Small intestine (tissue), 7 donors: ENCODE results near the gene DNAJC5. TPM values are rescaled to one million over a fixed set of nuclear protein-coding genes. Genes with fewer than 3 reads are reported as not detected.

ENCODE experiments used
- DNase-seq, 2 donors: peaks; one replicate each; pipeline versions ENCODE4 v3.0.0 to v3.0.0-alpha.2; 2013
- FAIRE-seq: peaks from 2 replicates; lab custom pipeline; 2012; peaks lifted over from hg19 to GRCh38; lab: Jason Lieb, UNC
- H3K27ac ChIP-seq, 3 donors: one replicate each; pipeline ENCODE4 v1.5.1; 2013; ENCODE audit warnings: low read length in 2 of 3, mild to moderate bottlenecking in 2 of 3, control low read depth in 1 of 3, inconsistent platforms in 1 of 3, low read depth in 1 of 3, moderate library complexity in 1 of 3
- H3K27me3 ChIP-seq, 3 donors: one replicate each; pipeline ENCODE4 v1.6.1; 2013; ENCODE audit warnings: low read length in 3 of 3, inconsistent platforms in 1 of 3; ENCODE audit not compliant: control insufficient read depth in 3 of 3, insufficient read depth in 3 of 3
- H3K36me3 ChIP-seq, 3 donors: one replicate each; pipeline ENCODE4 v1.6.1; 2013; ENCODE audit warnings: low read length in 3 of 3, inconsistent platforms in 1 of 3, low read depth in 1 of 3, mild to moderate bottlenecking in 1 of 3, moderate library complexity in 1 of 3; ENCODE audit not compliant: control insufficient read depth in 3 of 3, insufficient read depth in 2 of 3
- H3K4me1 ChIP-seq, 3 donors: one replicate each; pipeline ENCODE4 v1.6.1; 2013; ENCODE audit warnings: low read length in 2 of 3, inconsistent platforms in 1 of 3, low read depth in 1 of 3, mild to moderate bottlenecking in 1 of 3, moderate library complexity in 1 of 3; ENCODE audit not compliant: control insufficient read depth in 3 of 3, insufficient read depth in 2 of 3
- H3K4me3 ChIP-seq, 3 donors: one replicate each; pipeline ENCODE4 v1.5.1; 2013; ENCODE audit warnings: low read length in 3 of 3, control low read depth in 1 of 3, inconsistent platforms in 1 of 3, low read depth in 1 of 3, mild to moderate bottlenecking in 1 of 3, moderate library complexity in 1 of 3
- H3K9me3 ChIP-seq, 2 donors: one replicate each; pipeline ENCODE4 v1.6.1; 2013; ENCODE audit warnings: low read depth in 1 of 2, low read length in 1 of 2; ENCODE audit not compliant: control insufficient read depth in 2 of 2, insufficient read depth in 1 of 2
- WGBS, 3 donors: extraction: QIAGEN DNeasy Blood & Tissue Kit; methylation state at CpG; one replicate each; pipeline ENCODE4 v1.1.7; 2013; 5-methylcytosine and 5-hydroxymethylcytosine counted together
- polyA plus RNA-seq, 4 donors: library from polyadenylated mRNA; stranded (reverse) in 3 of 4; unstranded in 1 of 4; fragments of 200-250 nt in 3 of 4; fragments of 120-200 nt in 1 of 4; gene quantifications; one replicate each; pipeline versions ENCODE4 v1.2.1 to v1.2.3, GENCODE V29; 2013
- donor health status: healthy with polysubstance abuse.
- donor health status: control.
- donor health status: control.
- donor health status: Bipolar disorder and iron deficiency.
- donor health status: healthy.

The DNAJC5 gene
- polyA plus RNA-seq, 4 donors = 20.6 to 52.3 (median 40.3) TPM

DNA sequence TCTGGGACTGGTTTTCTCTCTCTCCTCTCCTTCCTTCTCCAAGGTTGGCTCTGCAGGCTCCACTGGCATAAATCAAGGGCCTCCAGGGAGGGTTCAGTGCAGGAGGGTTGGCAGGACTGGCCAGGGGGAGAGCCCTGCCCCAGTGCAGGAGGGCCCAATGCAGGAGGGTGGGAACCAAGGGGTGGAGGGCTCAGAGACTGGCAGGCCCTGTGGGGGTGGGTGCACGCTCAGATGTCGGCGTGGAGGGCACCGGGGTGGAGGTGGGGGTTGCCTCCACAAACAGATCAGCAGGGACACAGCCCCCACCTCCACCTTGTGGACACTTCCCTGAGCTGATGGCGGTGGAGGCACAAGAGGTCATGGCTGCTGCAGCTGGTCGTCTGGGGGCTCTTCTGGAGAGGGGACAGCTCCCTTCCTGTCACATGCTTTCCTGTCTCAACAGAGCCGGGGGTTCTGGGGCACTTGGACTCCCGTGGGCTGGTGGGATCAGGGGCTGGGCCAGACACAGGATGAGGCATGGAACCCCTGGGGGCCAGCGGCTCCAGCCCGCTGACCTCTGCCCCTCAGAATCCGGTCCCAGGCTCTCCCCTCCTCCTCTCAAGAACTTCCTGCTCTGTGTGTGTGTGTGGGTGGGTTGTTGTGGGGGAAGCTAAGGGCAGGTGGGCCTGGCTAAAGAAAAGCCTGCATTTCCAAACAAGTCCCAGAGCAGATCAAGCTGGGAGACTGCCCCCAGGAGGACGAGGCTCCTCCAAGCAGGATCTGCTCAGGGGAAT is 36.3 kb upstream of the DNAJC5 start:
- Histone ChIP-seq H3K4me3 (no peak overlapping the region), H3K27ac (peak overlapping the region in 2 of 3 donors; percentile 32 to 68), H3K36me3 (peaks cover 0 to 24% (median 4%) of the 10 kb centered on the region in 3 donors), H3K4me1 (peaks cover 0 to 52% (median 0%) of the 10 kb centered on the region in 3 donors), H3K27me3 (peaks cover 0 to 41% (median 3%) of the 10 kb centered on the region in 3 donors), H3K9me3 (no peaks in the 10 kb centered on the region)
- 3 to 5% (median 3%) methylated on average over 12 of the region's 12 CpGs for WGBS, 3 donors
- no peak for FAIRE-seq
- DNase-seq = peak in 1 of 2 donors; percentile 42

DNA sequence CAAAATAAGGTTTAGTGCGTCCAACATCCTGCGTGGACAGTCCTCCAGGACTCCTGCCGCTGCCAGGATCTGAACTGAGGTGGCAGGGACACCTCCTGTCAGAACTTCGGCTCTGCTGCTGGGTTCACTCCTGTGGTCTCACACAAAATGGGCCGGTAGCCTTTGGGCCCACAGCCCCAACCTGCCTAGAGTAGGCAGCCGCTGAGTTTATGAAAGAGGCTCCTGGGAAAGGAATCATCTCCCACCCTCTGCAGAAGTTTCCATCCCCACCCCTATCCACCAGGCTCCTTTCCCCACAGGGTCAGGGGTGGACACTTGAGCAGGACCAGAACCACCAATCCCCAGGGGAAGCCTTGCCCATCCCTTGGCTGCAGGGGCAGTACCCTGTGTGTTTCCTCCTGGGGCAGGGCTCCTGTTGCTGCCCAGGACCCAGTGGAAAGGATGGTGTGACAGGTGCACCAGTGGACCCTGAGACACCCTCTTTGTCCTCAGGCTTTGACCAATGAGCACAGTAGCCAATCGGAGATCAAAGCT is 35.7 kb upstream of the DNAJC5 start:
- 37 to 44% (median 39%) methylated on average over 7 of the region's 7 CpGs for WGBS, 3 donors
- peak overlapping the region in 2 of 3 donors; percentile 32 to 68 for H3K27ac ChIP-seq

DNA sequence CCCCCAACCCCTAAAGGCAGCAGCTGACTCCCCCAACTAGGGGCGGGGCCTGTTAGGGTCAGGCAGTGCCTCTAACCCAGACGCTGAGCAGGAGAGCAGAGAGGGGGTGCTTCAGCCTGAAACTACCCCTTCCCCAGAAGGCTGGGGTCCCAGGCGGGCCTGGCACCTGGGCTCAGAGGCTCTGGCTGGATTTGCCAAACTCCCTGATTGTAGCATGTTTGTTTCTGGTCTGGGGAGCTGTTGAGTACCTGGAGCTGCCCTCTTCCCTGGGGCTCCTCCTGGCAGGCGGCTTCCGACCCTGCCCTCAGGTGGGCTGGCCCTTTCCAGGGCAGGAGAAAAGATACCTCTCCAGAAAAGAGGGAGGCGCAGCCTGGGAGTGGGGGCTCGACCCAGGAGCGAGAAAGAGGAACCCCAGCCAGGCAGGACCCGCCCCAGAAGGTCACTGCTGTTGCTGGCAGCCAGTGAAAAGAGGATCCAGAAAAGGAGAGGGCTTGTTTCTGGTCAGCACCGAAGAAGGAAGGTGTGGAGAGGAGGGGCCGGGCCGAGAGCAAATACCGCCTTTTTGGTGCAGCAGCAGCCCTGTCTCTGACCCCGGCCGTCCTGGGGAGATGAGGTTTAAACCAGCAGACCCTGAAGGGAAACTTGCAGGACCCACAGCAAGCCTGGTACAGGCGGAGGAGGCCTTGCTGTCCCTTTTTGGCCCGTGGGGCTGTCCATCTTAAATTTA is 34.4 kb upstream of the DNAJC5 start:
- 73 to 77% (median 75%) methylated on average over 16 to 17 of the region's 17 CpGs for WGBS, 3 donors
- Histone ChIP-seq H3K4me3 (no peak overlapping the region), H3K27ac (no peak overlapping the region), H3K36me3 (peaks cover 0 to 24% (median 4%) of the 10 kb centered on the region in 3 donors), H3K4me1 (peaks cover 0 to 39% (median 0%) of the 10 kb centered on the region in 3 donors), H3K9me3 (no peaks in the 10 kb centered on the region), H3K27me3 (peaks cover 0 to 23% (median 3%) of the 10 kb centered on the region in 3 donors)
- no peak for DNase-seq
- FAIRE-seq = no peak

More for the DNA sequence above, 35.7 kb upstream of the DNAJC5 start:
- DNase-seq (no peak), FAIRE-seq (no peak)
- Histone ChIP-seq H3K4me1 (peaks cover 0 to 51% (median 0%) of the 10 kb centered on the region in 3 donors), H3K9me3 (no peaks in the 10 kb centered on the region), H3K4me3 (no peak overlapping the region), H3K27me3 (peaks cover 0 to 35% (median 3%) of the 10 kb centered on the region in 3 donors), H3K36me3 (peaks cover 0 to 24% (median 4%) of the 10 kb centered on the region in 3 donors)

DNA sequence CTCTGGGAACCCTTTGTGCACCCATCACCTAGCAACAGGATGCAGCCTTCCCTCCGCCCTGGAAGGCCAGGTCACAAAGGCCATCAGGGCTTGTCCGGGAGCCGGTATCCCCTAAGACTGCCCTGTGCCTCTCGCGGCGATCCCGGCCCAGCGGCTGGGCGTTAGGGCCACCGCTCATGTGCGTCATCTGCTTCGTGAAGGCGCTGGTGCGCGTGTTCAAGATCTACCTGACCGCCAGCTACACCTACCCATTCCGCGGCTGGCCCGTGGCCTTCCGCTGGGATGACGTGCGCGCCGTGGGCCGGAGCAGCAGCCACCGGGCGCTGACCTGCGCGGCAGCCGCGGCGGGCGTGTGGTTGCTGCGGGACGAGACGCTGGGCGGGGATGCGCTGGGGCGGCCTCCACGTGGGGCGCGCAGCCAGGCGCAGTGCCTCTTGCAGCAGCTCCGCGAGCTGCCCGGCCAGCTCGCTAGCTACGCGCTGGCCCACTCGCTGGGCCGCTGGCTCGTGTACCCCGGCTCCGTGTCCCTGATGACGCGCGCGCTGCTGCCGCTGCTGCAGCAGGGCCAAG is 33.5 kb upstream of the DNAJC5 start, which contains the start of gene ABHD16B:
Gene ABHD16B, plus strand, starts transcription at position 134 of the 570 bp plus-strand sequence. Its CDS starts 43 bp downstream, at position 177.
- H3K27ac ChIP-seq = no peak within 1 kb of the TSS
- H3K4me3 ChIP-seq = no peak within 1 kb of the TSS
- H3K4me1 ChIP-seq = peaks cover 0 to 31% (median 0%) of the 10 kb centered on the region in 3 donors
- no peak for FAIRE-seq
- peaks cover 0 to 13% (median 0%) of the 10 kb centered on the region in 3 donors for H3K27me3 ChIP-seq
- no peaks in the 10 kb centered on the region for H3K9me3 ChIP-seq
- H3K36me3 ChIP-seq = peaks cover 0 to 24% (median 4%) of the 10 kb centered on the region in 3 donors
- no peak for DNase-seq
- 95 to 97% (median 96%) methylated on average over 45 to 59 of the region's 59 CpGs for WGBS, 3 donors

DNA sequence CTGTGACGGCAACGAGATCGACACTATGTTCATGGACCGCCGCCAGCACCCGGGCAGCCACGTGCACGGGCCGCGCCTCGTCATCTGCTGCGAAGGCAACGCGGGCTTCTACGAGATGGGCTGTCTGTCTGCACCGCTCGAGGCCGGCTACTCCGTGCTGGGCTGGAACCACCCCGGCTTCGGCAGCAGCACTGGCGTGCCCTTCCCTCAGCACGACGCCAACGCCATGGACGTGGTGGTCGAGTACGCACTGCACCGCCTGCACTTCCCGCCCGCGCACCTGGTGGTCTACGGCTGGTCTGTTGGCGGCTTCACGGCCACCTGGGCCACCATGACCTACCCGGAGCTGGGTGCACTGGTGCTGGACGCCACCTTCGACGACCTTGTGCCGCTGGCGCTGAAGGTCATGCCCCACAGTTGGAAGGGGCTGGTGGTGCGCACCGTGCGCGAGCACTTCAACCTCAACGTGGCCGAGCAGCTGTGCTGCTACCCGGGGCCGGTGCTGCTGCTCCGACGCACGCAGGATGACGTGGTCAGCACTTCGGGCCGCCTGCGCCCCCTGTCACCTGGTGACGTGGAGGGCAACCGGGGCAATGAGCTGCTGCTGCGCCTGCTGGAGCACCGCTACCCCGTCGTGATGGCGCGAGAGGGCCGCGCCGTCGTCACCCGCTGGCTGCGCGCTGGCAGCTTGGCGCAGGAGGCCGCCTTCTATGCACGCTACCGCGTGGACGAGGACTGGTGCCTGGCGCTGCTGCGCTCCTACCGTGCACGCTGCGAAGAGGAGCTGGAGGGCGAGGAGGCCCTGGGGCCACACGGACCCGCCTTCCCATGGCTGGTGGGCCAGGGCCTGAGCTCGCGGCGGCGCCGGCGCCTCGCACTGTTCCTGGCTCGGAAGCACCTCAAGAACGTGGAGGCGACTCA is 32.7 kb upstream of the DNAJC5 start:
- Histone ChIP-seq H3K27ac (no peak overlapping the region), H3K36me3 (peaks cover 0 to 25% (median 4%) of the 10 kb centered on the region in 3 donors), H3K27me3 (peaks cover 0 to 10% (median 0%) of the 10 kb centered on the region in 3 donors), H3K4me1 (peaks cover 0 to 30% (median 0%) of the 10 kb centered on the region in 3 donors), H3K9me3 (no peaks in the 10 kb centered on the region), H3K4me3 (no peak overlapping the region)
- DNase-seq (no peak), FAIRE-seq (no peak)
- WGBS, 3 donors = 97 to 98% (median 98%) methylated on average over 80 to 95 of the region's 95 CpGs

DNA sequence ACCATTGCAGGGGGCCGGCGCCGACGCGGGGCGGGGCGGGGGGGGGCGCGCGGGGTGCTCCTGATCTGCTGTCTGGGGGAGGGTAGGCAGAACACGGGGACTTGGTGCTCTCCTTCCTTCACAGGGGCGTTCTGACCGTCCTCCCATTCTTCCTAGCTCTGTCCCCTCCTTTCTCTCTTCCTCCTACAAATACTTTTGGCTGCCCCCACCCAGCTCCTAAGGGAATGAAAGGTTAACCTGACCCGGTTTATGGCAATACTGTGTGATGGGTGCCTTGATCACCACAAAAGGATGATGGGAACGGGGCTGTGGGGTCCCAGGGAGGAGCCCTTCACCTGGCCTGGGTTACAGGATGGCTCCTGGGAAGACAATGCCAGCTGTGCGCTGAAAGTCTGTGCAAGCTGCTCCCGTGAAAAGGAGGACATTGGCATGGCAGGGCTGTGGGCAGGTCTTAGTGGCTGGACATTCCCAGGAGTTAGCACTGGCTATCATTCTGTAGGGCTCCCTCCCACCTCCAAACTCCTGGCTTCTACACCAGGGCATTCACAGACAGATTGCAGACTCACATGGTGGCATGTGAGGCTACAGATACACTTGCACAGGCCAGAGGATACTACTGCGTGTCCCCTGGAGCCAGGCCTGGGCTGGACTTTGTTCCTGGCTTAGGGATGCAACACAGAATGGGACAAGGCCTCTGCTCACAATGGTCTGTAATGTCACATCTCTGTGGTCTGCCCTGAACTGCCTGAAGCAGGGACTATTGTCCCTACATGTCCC is 31.7 kb upstream of the DNAJC5 start:
- Histone ChIP-seq H3K4me3 (peak overlapping the region in 2 of 3 donors; percentile 79 to 85), H3K36me3 (peaks cover 0 to 28% (median 4%) of the 10 kb centered on the region in 3 donors), H3K9me3 (no peaks in the 10 kb centered on the region), H3K27ac (peak overlapping the region; percentile 88 to 92 (median 90)), H3K4me1 (peaks cover 0 to 21% (median 0%) of the 10 kb centered on the region in 3 donors), H3K27me3 (peaks cover 0 to 2% (median 0%) of the 10 kb centered on the region in 3 donors)
- peak in 1 of 2 donors; percentile 38 for DNase-seq
- WGBS, 3 donors = 75 to 84% (median 78%) methylated on average over 16 to 18 of the region's 18 CpGs
- no peak for FAIRE-seq
